GM19397 (cell line): ENCODE results near the gene CX3CL1.

Source experiments
- ATAC-seq: cut with Tn5 transposase; IDR thresholded peaks from one replicate; pipeline ENCODE4 v1.9.1; 2021; ENCODE audit warnings: mild to moderate bottlenecking, moderate library complexity; ENCODE audit not compliant: unreplicated experiment

CX3CL1 gene

DNA sequence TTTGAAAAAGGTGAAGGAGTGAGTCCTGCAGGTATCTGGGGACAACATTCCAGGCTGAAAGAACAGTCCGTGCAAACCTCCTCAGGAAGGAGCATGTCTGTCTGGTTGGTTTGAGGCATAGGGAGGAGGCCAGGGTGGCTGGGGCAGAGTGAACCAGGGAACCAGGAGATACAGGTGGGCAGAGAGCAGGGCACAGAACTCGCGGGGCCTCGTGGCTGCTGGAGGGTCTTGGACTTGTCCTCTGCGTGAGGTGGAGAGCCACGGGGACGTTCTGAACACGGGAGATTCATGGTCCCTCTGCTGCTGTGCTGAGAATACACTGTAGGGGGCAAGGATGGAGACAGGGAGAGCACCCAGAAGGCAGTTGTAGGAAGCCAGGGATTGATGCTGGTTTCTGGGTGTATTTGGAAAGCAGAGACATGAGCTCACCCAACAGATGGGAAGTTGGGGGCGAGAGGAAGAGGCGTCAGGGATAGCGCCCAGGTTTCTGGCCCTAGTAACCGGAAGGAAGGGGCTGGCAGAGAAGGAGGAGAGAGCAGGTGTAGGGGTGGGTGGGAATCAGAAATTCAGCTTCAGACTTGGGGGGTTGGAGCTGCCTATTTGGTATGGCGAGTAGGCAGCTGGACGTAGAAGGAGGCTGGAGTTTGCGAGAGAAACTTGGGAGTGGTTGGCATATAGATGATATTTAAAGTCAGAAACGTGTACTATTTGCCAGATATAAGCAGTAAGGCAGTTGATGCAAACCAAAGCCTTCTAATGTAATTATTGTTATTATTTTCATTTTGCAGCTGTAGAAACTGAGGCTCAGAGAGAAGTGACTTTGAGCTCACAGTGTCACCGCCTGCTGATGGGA, 31.9 kb downstream of the CX3CL1 start, which contains the start of gene CCL17:
Gene CCL17 (plus strand): TSS at position 803 of the 853 bp plus-strand sequence. CDS start 9,166 bp downstream, outside the sequence.
- no peak for ATAC-seq

DNA sequence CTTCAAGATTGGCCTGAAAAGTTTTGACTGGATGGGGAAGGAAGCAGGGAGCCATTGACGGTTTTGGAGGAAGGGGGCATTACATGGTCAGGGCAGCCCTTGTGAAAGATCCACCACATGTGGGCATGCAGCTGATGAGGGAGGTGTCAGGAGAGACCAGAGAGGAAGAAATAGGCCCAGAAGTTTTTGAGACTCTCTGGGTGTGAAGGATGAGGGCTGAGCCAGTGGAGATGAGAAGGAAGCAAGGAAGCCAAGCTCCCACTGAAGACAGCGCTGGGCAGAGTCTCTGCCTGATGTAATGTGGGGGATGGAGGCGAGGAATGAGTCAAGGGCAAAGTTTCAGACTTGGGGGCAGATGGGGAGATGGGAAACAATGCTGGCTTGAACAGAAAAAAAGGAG, 32.8 kb downstream of the CX3CL1 start:
- ATAC-seq, result no peak

GRCh38 chr16:57406881-57407280, 34.6 kb downstream of the CX3CL1 start:
- ATAC-seq, result no peak

DNA sequence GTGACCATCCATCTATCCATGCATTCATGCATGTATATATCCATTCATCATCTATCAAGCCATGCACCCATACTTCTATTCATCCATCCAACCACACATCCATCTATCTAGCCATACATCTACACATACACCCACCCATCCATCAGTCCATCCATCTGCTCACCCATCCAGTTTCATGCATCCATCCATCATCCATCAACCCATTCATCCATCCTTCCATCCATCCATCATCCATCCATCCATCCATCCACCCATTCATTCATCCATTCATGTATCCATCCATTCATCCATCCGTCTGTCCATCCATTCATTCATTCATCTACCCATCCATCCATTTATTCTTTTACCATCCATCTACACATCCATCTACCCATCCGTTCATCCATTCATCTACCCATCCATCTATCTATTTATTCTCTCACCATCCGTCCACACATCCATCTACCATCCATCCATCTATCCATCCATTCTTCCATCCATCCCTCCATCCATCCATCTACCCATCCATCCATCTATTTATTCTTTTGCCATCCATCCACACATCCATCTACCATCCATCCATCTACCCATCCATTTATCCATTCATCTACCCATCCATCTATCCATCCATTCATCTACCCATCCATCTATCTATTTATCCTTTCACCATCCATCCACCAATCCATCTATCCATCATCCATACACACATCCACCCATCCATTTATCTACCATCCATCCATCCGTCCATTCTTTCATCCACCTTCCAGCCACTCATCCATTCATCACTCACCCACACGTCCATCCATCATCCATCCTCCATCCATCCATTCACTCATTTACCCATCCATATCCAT, 35.4 kb downstream of the CX3CL1 start:
- ATAC-seq, result no peak

GRCh38 chr16:57409065-57409464, 36.8 kb downstream of the CX3CL1 start:
- no peak for ATAC-seq

- no peak for ATAC-seq
Observed at GRCh38 chr16:57409870-57410587, 37.7 kb downstream of the CX3CL1 start.

- ATAC-seq, result no peak
Observed at GRCh38 chr16:57411362-57411976, 39.2 kb downstream of the CX3CL1 start.

GRCh38 chr16:57412584-57412983, 40.3 kb downstream of the CX3CL1 start:
- ATAC-seq, result no peak

DNA sequence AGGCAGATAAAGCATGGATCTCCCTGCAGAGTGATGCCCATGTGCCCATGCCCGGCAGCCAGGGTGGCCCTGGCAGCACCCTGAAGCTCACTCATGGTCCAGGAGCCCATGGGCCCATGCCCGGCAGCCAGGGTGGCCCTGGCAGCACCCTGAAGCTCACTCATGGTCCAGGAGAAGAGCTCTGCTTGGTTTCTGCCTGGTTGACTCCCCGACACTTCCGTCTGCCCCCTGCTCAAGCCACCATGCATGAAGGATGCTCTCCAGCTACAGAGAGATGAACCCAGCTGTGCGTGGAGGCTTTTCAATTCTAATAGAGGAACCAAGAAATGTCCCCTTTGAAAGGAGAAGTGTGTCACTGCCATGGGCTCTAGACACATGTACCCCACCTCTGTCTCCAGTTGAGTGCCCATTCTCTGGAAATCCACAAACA, 41.0 kb downstream of the CX3CL1 start:
- ATAC-seq, result peak; percentile 59

DNA sequence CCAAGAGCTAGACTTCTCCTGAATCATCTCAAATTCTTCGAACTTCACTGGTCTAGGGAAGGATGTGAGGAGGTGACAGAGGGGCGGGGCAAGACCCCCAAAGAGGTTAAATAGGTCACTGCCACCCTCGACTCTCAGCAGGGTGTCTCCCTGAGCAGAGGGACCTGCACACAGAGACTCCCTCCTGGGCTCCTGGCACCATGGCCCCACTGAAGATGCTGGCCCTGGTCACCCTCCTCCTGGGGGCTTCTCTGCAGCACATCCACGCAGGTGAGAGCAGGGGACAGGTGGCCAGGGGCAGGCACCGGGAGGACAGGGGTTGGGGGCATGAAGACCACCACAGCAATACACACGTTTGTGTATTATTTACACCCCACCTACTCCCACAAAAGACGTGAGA, 41.4 kb downstream of the CX3CL1 start:
- ATAC-seq, result no peak

DNA sequence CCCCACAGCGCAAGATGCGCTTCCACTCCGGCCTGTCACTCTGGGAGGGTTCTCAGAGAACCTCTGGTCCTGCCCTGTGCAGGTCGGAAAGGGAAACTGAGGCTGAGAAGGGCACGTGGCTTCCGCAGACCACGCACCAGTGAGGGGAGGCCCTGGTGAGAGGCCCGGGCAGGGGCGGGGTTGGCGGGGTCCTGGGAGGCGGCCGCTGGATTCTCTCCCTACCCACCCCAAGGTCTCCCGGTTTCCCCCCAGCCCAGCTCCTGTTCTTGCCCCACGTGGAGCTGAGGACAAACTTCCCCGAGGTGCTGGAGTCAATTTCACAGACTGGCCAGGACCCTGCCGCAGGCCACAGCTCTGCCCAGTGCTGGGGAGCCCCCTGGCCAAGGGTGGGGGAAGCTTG, 43.8 kb downstream of the CX3CL1 start:
- no peak for ATAC-seq

GRCh38 chr16:57419506-57419905, 47.2 kb downstream of the CX3CL1 start:
- ATAC-seq, result no peak

- no peak for ATAC-seq
Observed at GRCh38 chr16:57422026-57422944, 50.0 kb downstream of the CX3CL1 start.

DNA sequence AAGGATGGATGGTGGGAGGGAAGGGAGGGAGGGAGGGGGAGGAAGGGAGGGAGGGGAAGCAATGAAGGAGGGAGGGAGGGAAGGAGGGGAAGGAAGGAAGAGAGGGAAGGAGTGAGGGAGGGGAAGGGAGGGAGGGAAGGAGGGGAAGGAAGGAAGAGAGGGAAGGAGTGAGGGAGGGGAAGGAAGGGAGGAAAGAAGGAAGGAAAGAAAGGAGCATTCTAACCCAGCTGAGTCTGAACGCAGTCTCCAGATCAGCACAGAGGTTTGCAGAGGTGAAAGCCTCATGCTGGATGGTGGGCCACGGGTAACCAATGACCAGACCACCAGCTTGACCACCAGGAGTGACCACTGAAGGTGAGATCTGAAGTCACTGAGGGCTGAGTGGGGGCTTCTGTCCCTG, 50.9 kb downstream of the CX3CL1 start:
- no peak for ATAC-seq

DNA sequence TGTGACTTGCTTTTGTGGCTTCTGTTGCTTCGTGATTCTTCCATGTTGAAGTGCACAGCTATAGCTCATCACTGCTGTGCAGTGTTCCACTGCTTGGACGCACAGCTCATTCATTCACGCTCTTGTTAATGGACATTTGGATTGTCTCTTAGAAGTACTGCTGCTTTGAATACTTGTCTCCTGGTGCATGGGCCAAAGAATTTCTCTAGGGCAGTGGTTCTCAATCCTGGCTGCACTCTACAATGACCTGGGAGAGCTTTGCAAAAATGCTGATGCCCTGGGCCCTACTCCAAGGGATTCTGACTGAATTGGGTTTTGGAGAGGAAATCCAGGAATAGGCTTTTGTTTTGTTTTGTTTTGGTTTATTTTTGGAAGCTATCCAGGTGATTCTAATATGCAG, 52.3 kb downstream of the CX3CL1 start:
- ATAC-seq, result no peak

GRCh38 chr16:57426356-57426755, 54.1 kb downstream of the CX3CL1 start:
- ATAC-seq, result no peak

DNA sequence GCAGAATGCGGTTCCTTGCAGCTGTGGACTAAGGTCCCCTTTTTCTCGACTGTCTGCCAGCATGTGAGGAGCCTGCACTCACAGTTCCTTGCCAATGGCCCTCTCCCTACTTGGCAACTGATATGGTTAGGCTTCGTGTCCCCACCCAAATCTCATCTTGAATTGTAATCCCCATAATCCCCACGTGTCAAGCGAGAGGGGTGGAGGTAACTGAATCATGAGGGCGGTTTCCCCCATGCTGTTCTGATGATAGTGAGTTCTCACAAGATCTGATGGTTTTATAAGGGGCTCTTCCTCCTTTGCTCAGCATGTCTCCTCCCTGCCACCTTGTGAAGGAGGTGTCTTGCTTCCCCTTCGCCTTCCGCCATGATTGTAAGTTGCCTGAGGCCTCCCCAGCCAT, 55.0 kb downstream of the CX3CL1 start:
- no peak for ATAC-seq

- no peak for ATAC-seq
Observed at GRCh38 chr16:57427824-57428223, 55.5 kb downstream of the CX3CL1 start.

DNA sequence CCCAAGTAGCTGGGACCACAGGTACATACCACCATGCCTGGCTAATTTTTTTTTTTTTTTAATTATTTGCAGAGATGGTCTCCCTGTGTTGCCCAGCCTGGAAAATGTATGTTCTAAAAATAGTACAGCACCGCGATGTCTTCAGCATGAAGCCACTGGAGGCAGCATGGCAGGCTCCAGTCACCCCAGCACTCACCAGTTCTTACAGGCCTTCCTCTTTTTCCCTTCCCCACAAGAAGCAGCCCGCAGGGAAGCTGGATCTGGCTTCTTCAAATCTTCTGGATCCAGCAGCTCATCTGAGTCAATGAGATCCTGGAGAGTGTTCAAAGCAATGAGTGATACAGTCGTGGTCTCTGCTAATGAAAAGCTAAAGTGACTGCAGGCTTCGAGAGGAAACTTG, 58.7 kb downstream of the CX3CL1 start:
- no peak for ATAC-seq

GRCh38 chr16:57432505-57432904, 60.2 kb downstream of the CX3CL1 start:
- ATAC-seq, result no peak
